Gastroesophageal sphincter (tissue), 4 donors: Measurements from ENCODE around the gene MAL. TPM values are rescaled to one million over a fixed set of nuclear protein-coding genes. Genes with fewer than 3 reads are reported as not detected.

Source experiments
- ATAC-seq: fragments of 150-250 bp; one replicate; pipeline ENCODE4 v1.9.1; 2016; ENCODE audit warnings: mild to moderate bottlenecking, moderate library complexity
- H3K27ac ChIP-seq, 4 donors: fragments of 200-600 bp; sonication (generic) in 3 of 4; 1 replicate in 3 of 4; 2 replicates in 1 of 4; pipeline ENCODE4 v1.5.1; 2016 to 2019
- H3K27me3 ChIP-seq: fragments of 200-600 bp; sonication (generic); one replicate; pipeline ENCODE4 v1.5.1; 2019
- H3K36me3 ChIP-seq, 2 donors: fragments of 200-600 bp; sonication (generic); one replicate each; pipeline ENCODE4 v1.5.1; 2019; ENCODE audit warnings: control low read depth in 1 of 2
- H3K4me1 ChIP-seq, 3 donors: fragments of 200-600 bp; sonication (generic); 1 replicate in 2 of 3; 2 replicates in 1 of 3; pipeline ENCODE4 v1.5.1; 2016 to 2019; ENCODE audit warnings: control low read depth in 2 of 3
- H3K4me3 ChIP-seq, 2 donors: fragments of 200-600 bp; sonication (generic); one replicate each; pipeline ENCODE4 v1.5.1; 2019; ENCODE audit warnings: mild to moderate bottlenecking in 1 of 2, moderate library complexity in 1 of 2
- H3K9me3 ChIP-seq, 3 donors: fragments of 200-600 bp; sonication (generic); one replicate each; pipeline ENCODE4 v1.5.1; 2017 to 2019; ENCODE audit warnings: control low read depth in 2 of 3
- EP300 ChIP-seq: sonication (generic); formaldehyde crosslinking; IDR thresholded peaks from one replicate; pipeline ENCODE4 v1.6.1; 2017; ENCODE audit warnings: antibody characterized with exemption, mild to moderate bottlenecking
- POLR2A ChIP-seq, 2 donors: fragments of 450-650 bp; IDR thresholded peaks; one replicate each; pipeline ENCODE4 v1.6.1; 2017; ENCODE audit warnings: antibody characterized with exemption in 2 of 2, mild to moderate bottlenecking in 2 of 2, moderate library complexity in 1 of 2
- POLR2AphosphoS5 ChIP-seq: sonication (generic); formaldehyde crosslinking; IDR thresholded peaks from one replicate; pipeline ENCODE4 v1.6.1; 2017; ENCODE audit warnings: antibody characterized with exemption
- WGBS, 2 donors: methylation state at CpG; one replicate each; pipeline ENCODE4 v1.1.5; 2018; ENCODE audit warnings: low coverage in 1 of 2; 5-methylcytosine and 5-hydroxymethylcytosine counted together
- total RNA-seq, 4 donors: library from RNA; depleted of rRNA; stranded (reverse); fragments of >200 nt; gene quantifications; one replicate each; pipeline ENCODE4 v1.1.0, GENCODE V29; 2016
- TF ChIP-seq, protein P1 (sequence below), 4 experiments: fragments of 200-600 bp in 2 of 4; fragments of 450-650 bp in 2 of 4; sonication (generic) in 1 of 4; IDR thresholded peaks; one replicate each; pipeline ENCODE4 v1.5.1; 2017 to 2019; ENCODE audit warnings: antibody characterized with exemption in 4 of 4, mild to moderate bottlenecking in 2 of 4, moderate library complexity in 2 of 4

The MAL gene
- total RNA-seq, 4 donors from 2014 or later, result 21.3 to 39.8 (median 32.0) TPM

DNA sequence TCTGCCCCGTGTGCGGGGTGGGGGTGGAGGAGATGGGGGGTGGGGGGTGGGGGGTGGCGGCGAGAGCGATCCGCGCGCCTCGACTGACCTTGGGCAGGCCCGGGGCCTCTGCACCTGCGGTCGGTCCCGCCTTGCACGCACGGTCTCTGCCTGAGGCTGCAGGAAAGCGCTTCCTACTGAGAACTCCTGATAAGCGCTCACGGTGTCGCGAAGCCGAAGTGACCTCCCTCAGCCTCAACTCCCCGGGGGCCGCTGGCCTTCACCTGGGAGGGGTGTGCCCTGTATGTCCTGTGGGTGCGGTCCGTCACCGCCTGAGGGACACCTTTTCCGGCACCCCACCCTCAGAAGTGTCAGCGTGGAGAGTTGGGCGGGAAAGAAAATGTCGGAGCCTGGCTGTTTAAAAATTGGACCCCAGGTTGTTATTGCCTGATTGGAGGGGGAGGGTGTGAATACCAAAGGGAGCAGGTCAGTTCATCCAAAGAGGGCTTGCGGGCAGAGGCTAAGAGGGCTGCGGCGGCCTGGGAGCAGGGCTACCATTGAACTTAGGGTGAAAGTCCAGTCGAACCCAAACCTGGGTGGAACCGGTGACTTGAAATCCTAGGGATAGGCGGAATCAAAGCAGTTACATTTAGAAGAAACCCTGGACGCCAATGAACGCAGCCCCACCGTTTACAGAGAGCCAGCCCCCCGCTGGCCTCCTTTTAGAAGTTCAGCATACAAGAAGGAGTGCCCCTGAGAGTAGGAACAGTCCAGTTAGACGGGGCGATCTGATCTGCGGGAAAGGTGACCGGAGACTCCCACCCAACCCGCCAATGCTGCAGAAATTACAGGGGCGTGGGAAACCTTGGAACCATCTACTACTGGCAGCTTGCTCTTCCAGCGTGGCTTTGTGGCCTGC is 1.2 kb downstream of the MAL start:
- Histone ChIP-seq H3K4me3 (peak overlapping the region; percentile 10 to 52), H3K4me1 (peaks cover 0 to 27% (median 10%) of the 10 kb centered on the region in 3 donors), H3K36me3 (no peaks in the 10 kb centered on the region), H3K27me3 (peaks cover 81% of the 10 kb centered on the region), H3K9me3 (no peaks in the 10 kb centered on the region), H3K27ac (peak overlapping the region in 2 of 4 donors; percentile 64 to 78)
- no peak for TF ChIP-seq POLR2A (IDR thresholded peaks at IDR 0.05)
- TF ChIP-seq, protein P1, sequence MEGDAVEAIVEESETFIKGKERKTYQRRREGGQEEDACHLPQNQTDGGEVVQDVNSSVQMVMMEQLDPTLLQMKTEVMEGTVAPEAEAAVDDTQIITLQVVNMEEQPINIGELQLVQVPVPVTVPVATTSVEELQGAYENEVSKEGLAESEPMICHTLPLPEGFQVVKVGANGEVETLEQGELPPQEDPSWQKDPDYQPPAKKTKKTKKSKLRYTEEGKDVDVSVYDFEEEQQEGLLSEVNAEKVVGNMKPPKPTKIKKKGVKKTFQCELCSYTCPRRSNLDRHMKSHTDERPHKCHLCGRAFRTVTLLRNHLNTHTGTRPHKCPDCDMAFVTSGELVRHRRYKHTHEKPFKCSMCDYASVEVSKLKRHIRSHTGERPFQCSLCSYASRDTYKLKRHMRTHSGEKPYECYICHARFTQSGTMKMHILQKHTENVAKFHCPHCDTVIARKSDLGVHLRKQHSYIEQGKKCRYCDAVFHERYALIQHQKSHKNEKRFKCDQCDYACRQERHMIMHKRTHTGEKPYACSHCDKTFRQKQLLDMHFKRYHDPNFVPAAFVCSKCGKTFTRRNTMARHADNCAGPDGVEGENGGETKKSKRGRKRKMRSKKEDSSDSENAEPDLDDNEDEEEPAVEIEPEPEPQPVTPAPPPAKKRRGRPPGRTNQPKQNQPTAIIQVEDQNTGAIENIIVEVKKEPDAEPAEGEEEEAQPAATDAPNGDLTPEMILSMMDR (IDR thresholded peaks at IDR 0.05), result no peak
- no peak for TF ChIP-seq POLR2AphosphoS5
- 15% methylated on average over 11 to 16 of the region's 47 CpGs for WGBS, 2 donors
- no peak for ATAC-seq

DNA sequence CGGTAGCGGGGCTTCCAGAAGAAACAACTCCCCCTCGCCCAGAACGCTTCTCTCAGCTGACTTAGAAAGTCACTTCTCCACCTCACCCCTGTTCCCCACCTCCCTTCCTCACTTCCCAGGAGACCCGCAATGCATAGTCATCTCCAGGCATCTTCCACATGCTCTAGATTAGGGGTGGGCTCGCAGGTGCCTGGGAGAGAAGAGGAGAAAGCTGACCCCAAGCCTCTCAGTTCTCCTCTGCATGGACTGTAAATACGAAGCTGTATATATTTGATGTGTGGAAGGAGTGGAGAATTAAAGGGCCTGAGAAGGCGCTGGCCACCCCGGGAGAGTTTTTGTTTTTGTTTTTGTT is 1.8 kb downstream of the MAL start:
- peaks cover 81% of the 10 kb centered on the region for H3K27me3 ChIP-seq
- peak overlapping the region in 1 of 4 donors; percentile 78 for H3K27ac ChIP-seq
- H3K4me3 ChIP-seq, result peak overlapping the region in 1 of 2 donors; percentile 52
- TF ChIP-seq, protein P1 (IDR thresholded peaks at IDR 0.05), result no peak
- TF ChIP-seq POLR2A (IDR thresholded peaks at IDR 0.05) (no peak), POLR2AphosphoS5 (no peak), EP300 (no peak)
- no peaks in the 10 kb centered on the region for H3K36me3 ChIP-seq
- peaks cover 0 to 27% (median 10%) of the 10 kb centered on the region in 3 donors for H3K4me1 ChIP-seq
- no peak for ATAC-seq
- 55 to 90% methylated on average over 2 to 4 of the region's 9 CpGs for WGBS, 2 donors
- H3K9me3 ChIP-seq, result no peaks in the 10 kb centered on the region

DNA sequence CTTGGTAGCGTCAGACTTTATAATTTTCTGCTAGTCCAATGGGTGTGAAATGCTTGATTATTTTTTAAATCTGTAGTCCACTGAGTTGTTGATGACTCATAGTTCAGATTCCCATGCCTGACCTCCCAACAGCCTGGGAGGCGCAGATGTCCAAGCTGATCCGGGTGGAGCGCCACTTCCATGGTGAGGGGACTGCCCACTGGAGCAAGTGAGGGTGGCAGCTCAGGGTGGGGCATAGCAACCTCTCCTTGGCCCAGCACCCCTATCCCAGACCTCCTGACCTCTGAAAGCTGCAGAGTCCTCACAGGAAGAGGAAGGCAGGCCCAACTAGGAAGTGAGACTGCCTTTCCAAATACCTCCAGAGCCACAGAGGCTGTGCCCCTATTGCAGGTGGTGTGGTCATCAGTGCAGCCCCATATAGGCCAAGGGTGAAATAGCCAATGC is 4.4 kb downstream of the MAL start:
- TF ChIP-seq EP300, result no peak
- TF ChIP-seq POLR2AphosphoS5, result no peak
- TF ChIP-seq POLR2A (IDR thresholded peaks at IDR 0.05), result no peak
- TF ChIP-seq, protein P1 (IDR thresholded peaks at IDR 0.05), result no peak
- peak overlapping the region in 1 of 2 donors; percentile 1 for H3K4me3 ChIP-seq
- peaks cover 79% of the 10 kb centered on the region for H3K27me3 ChIP-seq
- peak overlapping the region in 1 of 4 donors; percentile 7 for H3K27ac ChIP-seq
- no peaks in the 10 kb centered on the region for H3K36me3 ChIP-seq
- H3K4me1 ChIP-seq, result peaks cover 0 to 25% (median 10%) of the 10 kb centered on the region in 3 donors
- WGBS, 2 donors, result 60 to 89% methylated on average over 1 to 2 of the region's 4 CpGs
- H3K9me3 ChIP-seq, result no peaks in the 10 kb centered on the region
- ATAC-seq, result no peak

DNA sequence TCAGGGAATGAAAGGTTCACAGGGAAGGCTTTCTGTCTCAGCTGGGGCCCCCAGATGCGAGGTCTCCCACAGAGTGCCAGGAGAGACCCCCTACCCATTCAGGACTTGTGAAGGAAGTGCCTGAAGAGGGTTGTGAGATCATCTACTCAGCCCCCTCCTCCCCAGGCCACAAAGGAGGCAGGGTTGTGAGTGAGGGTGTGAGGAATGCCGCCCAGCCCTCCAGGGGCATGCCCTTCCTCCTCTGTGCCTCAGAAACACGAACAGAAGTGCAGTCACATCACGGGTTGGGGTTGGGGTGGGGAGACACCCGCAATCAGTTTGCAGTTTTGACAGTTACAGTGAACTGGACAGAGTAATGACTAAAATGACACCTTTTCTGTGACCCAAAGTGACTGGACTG is 5.0 kb downstream of the MAL start:
- no peak overlapping the region for H3K4me3 ChIP-seq
- no peaks in the 10 kb centered on the region for H3K9me3 ChIP-seq
- 20 to 60% methylated on average over 1 to 2 of the region's 5 CpGs for WGBS, 2 donors
- TF ChIP-seq POLR2A (IDR thresholded peaks at IDR 0.05) (no peak), EP300 (no peak), POLR2AphosphoS5 (no peak)
- TF ChIP-seq, protein P1 (IDR thresholded peaks at IDR 0.05), result no peak
- H3K27ac ChIP-seq, result peak overlapping the region in 1 of 4 donors; percentile 7
- ATAC-seq, result no peak
- H3K36me3 ChIP-seq, result no peaks in the 10 kb centered on the region
- H3K4me1 ChIP-seq, result peaks cover 0 to 20% (median 7%) of the 10 kb centered on the region in 3 donors
- peaks cover 73% of the 10 kb centered on the region for H3K27me3 ChIP-seq
